ENCODE data around the gene STK16.

The STK16 gene

GRCh38 chr2:219206328-219207133 is 38.7 kb upstream of the STK16 start, which contains the start of gene ZFAND2B:
Gene ZFAND2B (plus strand): TSS chr2:219206782. CDS start chr2:219206988, 206 bp downstream.
- Histone ChIP-seq H3K27me3 (ENCODE audit: control insufficient read depth in 1 of 2, insufficient read depth in 2 of 2, low read length in 2 of 2) (no peaks in the 10 kb centered on the region), H3K9me3 (ENCODE audit: control insufficient read depth in 1 of 2, low read length in 2 of 2) (no peaks in the 10 kb centered on the region), H3K9ac (ENCODE audit: low read depth in 1 of 2, low read length in 2 of 2) (peak within 1 kb of the TSS; percentile 61 to 93), H3K4me3 (ENCODE audit: low read depth in 1 of 2, low read length in 2 of 2) (peak within 1 kb of the TSS; percentile 75 to 85), H3K27ac (ENCODE audit: low read depth, low read length) (peak within 1 kb of the TSS; percentile 94), H3K4me1 (ENCODE audit: control insufficient read depth in 1 of 2, insufficient read depth in 2 of 2, low read length in 2 of 2) (peaks cover 19 to 26% of the 10 kb centered on the region in 2 donors), H3K36me3 (ENCODE audit: control insufficient read depth in 1 of 2, insufficient read depth in 2 of 2, low read length in 2 of 2) (peaks cover 0 to 25% of the 10 kb centered on the region in 2 donors)

DNA sequence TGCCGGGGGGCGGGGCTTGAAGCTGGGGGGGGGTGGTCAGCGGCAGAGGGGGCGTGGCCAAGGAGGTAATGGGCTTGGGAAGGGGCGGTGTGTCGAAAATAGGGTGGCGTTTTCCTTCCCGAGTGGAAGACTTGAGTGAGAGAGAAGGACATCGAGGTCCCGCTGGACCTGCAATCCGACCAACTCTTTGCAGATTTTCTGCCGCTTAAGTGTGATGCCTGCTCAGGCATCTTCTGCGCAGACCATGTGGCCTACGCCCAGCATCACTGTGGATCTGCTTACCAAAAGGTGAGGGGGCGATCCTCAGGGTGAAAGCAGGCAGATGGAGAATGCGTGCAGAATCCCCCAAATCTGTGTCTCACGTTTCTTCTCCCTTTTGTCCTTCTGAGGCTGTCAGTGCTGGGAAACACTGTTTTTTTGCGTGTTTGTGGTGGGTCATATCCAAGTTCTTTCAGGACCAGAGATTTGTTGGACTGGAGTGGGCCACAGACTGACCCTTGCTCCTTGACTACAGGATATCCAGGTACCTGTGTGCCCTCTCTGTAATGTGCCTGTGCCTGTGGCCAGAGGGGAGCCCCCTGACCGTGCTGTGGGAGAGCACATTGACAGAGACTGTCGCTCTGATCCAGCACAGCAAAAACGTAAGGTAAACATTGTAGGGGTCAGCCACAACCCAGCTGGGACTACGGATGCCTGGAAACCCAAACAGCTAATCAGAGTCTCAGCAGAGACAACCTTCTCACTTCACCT is 38.0 kb upstream of the STK16 start:
- Histone ChIP-seq H3K4me3 (ENCODE audit: low read depth in 1 of 2, low read length in 2 of 2) (peak overlapping the region; percentile 75 to 79), H3K27me3 (ENCODE audit: control insufficient read depth in 1 of 2, insufficient read depth in 2 of 2, low read length in 2 of 2) (no peaks in the 10 kb centered on the region), H3K36me3 (ENCODE audit: control insufficient read depth in 1 of 2, insufficient read depth in 2 of 2, low read length in 2 of 2) (peaks cover 0 to 25% of the 10 kb centered on the region in 2 donors), H3K9me3 (ENCODE audit: control insufficient read depth in 1 of 2, low read length in 2 of 2) (no peaks in the 10 kb centered on the region), H3K9ac (ENCODE audit: low read depth in 1 of 2, low read length in 2 of 2) (peak overlapping the region; percentile 51 to 93), H3K4me1 (ENCODE audit: control insufficient read depth in 1 of 2, insufficient read depth in 2 of 2, low read length in 2 of 2) (peaks cover 19 to 26% of the 10 kb centered on the region in 2 donors), H3K27ac (ENCODE audit: low read depth, low read length) (peak overlapping the region; percentile 94)

GRCh38 chr2:219207884-219208740 is 37.2 kb upstream of the STK16 start:
- H3K4me1 ChIP-seq (ENCODE audit: control insufficient read depth in 1 of 2, insufficient read depth in 2 of 2, low read length in 2 of 2) = peaks cover 19 to 26% of the 10 kb centered on the region in 2 donors
- H3K9ac ChIP-seq (ENCODE audit: low read depth in 1 of 2, low read length in 2 of 2) = peak overlapping the region; percentile 51 to 93
- no peaks in the 10 kb centered on the region for H3K9me3 ChIP-seq (ENCODE audit: control insufficient read depth in 1 of 2, low read length in 2 of 2)
- peaks cover 0 to 31% of the 10 kb centered on the region in 2 donors for H3K36me3 ChIP-seq (ENCODE audit: control insufficient read depth in 1 of 2, insufficient read depth in 2 of 2, low read length in 2 of 2)
- no peaks in the 10 kb centered on the region for H3K27me3 ChIP-seq (ENCODE audit: control insufficient read depth in 1 of 2, insufficient read depth in 2 of 2, low read length in 2 of 2)
- peak overlapping the region in 1 of 2 donors; percentile 75 for H3K4me3 ChIP-seq (ENCODE audit: low read depth in 1 of 2, low read length in 2 of 2)
- no peak overlapping the region for H3K27ac ChIP-seq (ENCODE audit: low read depth, low read length)

DNA sequence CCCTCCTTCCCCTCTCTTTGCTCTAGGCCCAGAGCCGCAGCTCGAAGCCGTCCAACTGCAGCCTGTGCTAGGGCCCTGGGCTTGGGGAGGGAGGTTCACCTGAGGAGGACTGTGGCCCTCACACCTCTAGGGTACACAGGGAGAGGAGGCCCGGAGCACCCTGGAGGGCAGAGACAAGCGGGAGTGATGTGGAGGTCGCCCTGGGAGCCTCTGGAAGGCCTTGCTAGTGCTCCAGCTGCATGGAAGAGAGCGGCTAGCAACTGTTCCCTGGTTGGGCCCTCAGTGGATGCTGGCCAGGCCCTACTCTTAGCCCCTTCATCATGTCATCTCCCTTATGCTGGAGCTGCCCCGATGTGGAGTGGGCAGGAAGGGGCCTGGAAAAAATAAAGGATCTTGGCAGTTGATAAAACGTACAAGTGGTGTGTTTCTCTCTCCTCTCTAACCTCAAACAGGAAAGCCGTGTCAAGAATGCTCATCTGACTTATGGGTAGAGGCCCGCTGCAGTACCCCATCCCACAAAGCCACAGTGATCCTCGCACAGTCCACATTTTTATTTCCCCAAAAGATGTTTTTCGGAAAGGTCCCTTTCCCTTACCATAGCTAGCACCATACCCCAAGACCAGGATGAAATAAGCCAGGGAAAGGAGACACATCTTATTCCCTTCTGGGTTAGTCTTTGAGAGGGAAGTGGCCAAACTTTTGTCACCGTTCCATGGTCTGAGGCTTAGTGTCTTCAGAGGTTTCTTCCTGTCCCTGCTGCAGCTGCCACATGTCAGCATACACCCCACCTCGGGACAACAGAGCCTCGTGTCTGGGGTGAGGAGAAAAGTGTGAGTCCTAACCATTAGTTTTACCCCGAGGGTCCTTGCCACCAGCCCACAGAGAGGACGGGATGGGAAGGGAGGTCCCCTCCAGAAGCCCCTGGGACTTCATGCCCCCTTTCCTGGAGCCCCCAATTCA is 35.8 kb upstream of the STK16 start:
- Histone ChIP-seq H3K4me1 (ENCODE audit: control insufficient read depth in 1 of 2, insufficient read depth in 2 of 2, low read length in 2 of 2) (peaks cover 19 to 26% of the 10 kb centered on the region in 2 donors), H3K9me3 (ENCODE audit: control insufficient read depth in 1 of 2, low read length in 2 of 2) (no peaks in the 10 kb centered on the region), H3K4me3 (ENCODE audit: low read depth in 1 of 2, low read length in 2 of 2) (no peak overlapping the region), H3K27me3 (ENCODE audit: control insufficient read depth in 1 of 2, insufficient read depth in 2 of 2, low read length in 2 of 2) (no peaks in the 10 kb centered on the region), H3K9ac (ENCODE audit: low read depth in 1 of 2, low read length in 2 of 2) (no peak overlapping the region), H3K36me3 (ENCODE audit: control insufficient read depth in 1 of 2, insufficient read depth in 2 of 2, low read length in 2 of 2) (peaks cover 5 to 45% of the 10 kb centered on the region in 2 donors), H3K27ac (ENCODE audit: low read depth, low read length) (no peak overlapping the region)

GRCh38 chr2:219210196-219210885 is 34.9 kb upstream of the STK16 start:
- Histone ChIP-seq H3K9ac (ENCODE audit: low read depth in 1 of 2, low read length in 2 of 2) (no peak overlapping the region), H3K27ac (ENCODE audit: low read depth, low read length) (no peak overlapping the region), H3K4me1 (ENCODE audit: control insufficient read depth in 1 of 2, insufficient read depth in 2 of 2, low read length in 2 of 2) (peaks cover 19 to 26% of the 10 kb centered on the region in 2 donors)

GRCh38 chr2:219210886-219211362 is 34.4 kb upstream of the STK16 start:
- no peak overlapping the region for H3K9ac ChIP-seq (ENCODE audit: low read depth in 1 of 2, low read length in 2 of 2)
- peaks cover 9 to 51% of the 10 kb centered on the region in 2 donors for H3K36me3 ChIP-seq (ENCODE audit: control insufficient read depth in 1 of 2, insufficient read depth in 2 of 2, low read length in 2 of 2)
- no peak overlapping the region for H3K27ac ChIP-seq (ENCODE audit: low read depth, low read length)
- H3K4me1 ChIP-seq (ENCODE audit: control insufficient read depth in 1 of 2, insufficient read depth in 2 of 2, low read length in 2 of 2) = peaks cover 18 to 22% of the 10 kb centered on the region in 2 donors
- H3K27me3 ChIP-seq (ENCODE audit: control insufficient read depth in 1 of 2, insufficient read depth in 2 of 2, low read length in 2 of 2) = no peaks in the 10 kb centered on the region
- no peak overlapping the region for H3K4me3 ChIP-seq (ENCODE audit: low read depth in 1 of 2, low read length in 2 of 2)
- H3K9me3 ChIP-seq (ENCODE audit: control insufficient read depth in 1 of 2, low read length in 2 of 2) = no peaks in the 10 kb centered on the region

More at GRCh38 chr2:219210196-219210885, 34.9 kb upstream of the STK16 start:
- Histone ChIP-seq H3K36me3 (ENCODE audit: control insufficient read depth in 1 of 2, insufficient read depth in 2 of 2, low read length in 2 of 2) (peaks cover 9 to 51% of the 10 kb centered on the region in 2 donors), H3K9me3 (ENCODE audit: control insufficient read depth in 1 of 2, low read length in 2 of 2) (no peaks in the 10 kb centered on the region), H3K4me3 (ENCODE audit: low read depth in 1 of 2, low read length in 2 of 2) (no peak overlapping the region), H3K27me3 (ENCODE audit: control insufficient read depth in 1 of 2, insufficient read depth in 2 of 2, low read length in 2 of 2) (no peaks in the 10 kb centered on the region)

- Histone ChIP-seq H3K27me3 (ENCODE audit: control insufficient read depth in 1 of 2, insufficient read depth in 2 of 2, low read length in 2 of 2) (no peaks in the 10 kb centered on the region), H3K9ac (ENCODE audit: low read depth in 1 of 2, low read length in 2 of 2) (no peak overlapping the region), H3K36me3 (ENCODE audit: control insufficient read depth in 1 of 2, insufficient read depth in 2 of 2, low read length in 2 of 2) (peaks cover 9 to 50% of the 10 kb centered on the region in 2 donors), H3K4me3 (ENCODE audit: low read depth in 1 of 2, low read length in 2 of 2) (no peak overlapping the region), H3K27ac (ENCODE audit: low read depth, low read length) (no peak overlapping the region), H3K9me3 (ENCODE audit: control insufficient read depth in 1 of 2, low read length in 2 of 2) (no peaks in the 10 kb centered on the region), H3K4me1 (ENCODE audit: control insufficient read depth in 1 of 2, insufficient read depth in 2 of 2, low read length in 2 of 2) (peaks cover 9 to 17% of the 10 kb centered on the region in 2 donors)
Observed at GRCh38 chr2:219213026-219213415, 32.3 kb upstream of the STK16 start.

DNA sequence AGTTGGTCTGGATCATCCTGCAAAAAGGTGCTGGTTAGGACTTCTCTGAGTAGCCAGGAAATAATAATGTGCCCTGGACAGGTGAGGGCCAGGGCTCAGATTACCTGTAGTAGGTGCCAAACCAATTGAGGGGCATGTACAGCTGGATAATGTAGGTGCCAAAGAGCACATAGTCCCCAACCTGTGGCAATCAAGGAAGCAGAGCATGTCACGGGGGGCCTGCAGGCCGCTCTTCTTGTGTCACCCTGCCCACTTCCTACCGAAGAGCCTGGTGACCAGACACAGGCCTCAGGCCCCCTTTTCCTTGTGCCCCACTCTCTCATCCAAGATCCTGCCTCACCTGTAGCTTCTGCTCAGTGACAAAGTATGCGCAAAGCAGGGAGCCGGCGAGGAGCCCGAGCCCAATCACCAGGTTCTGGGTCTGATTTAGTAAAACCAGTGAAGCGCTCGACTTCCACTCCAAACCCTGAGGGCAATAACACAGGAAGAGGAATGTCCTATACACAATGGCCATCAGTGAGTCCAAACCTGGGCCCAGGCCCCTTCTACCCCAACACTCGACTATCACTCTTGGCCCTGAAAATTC is 31.7 kb upstream of the STK16 start:
- Histone ChIP-seq H3K9ac (ENCODE audit: low read depth in 1 of 2, low read length in 2 of 2) (no peak overlapping the region), H3K9me3 (ENCODE audit: control insufficient read depth in 1 of 2, low read length in 2 of 2) (no peaks in the 10 kb centered on the region), H3K4me3 (ENCODE audit: low read depth in 1 of 2, low read length in 2 of 2) (no peak overlapping the region), H3K27me3 (ENCODE audit: control insufficient read depth in 1 of 2, insufficient read depth in 2 of 2, low read length in 2 of 2) (no peaks in the 10 kb centered on the region), H3K36me3 (ENCODE audit: control insufficient read depth in 1 of 2, insufficient read depth in 2 of 2, low read length in 2 of 2) (peaks cover 9 to 44% of the 10 kb centered on the region in 2 donors), H3K27ac (ENCODE audit: low read depth, low read length) (no peak overlapping the region), H3K4me1 (ENCODE audit: control insufficient read depth in 1 of 2, insufficient read depth in 2 of 2, low read length in 2 of 2) (peaks cover 9 to 17% of the 10 kb centered on the region in 2 donors)

Data from duodenal mucosa (tissue), 2 donors.